HL-60 (cell line): Measurements from ENCODE around the gene CA6.
A peak's percentile ranks its signal among the peaks of the same experiment; 100 is the strongest.

Source experiments
- DNase-seq, 2 experiments: peaks; one replicate each; pipeline ENCODE4 v3.0.0-alpha.2; 2010 to 2020; ENCODE audit warnings: low read depth in 1 of 2, low spot score in 1 of 2
- H3K27ac ChIP-seq: fragments of 250-450 bp; sonication (Bioruptor Pico); replicated peaks from 2 replicates; pipeline ENCODE4 v1.5.1; 2020; ENCODE audit warnings: mild to moderate bottlenecking, moderate library complexity
- H3K27me3 ChIP-seq: fragments of 250-450 bp; sonication (Bioruptor Pico); 2 replicates; pipeline ENCODE4 v1.5.1; 2021; ENCODE audit warnings: mild to moderate bottlenecking, moderate library complexity; ENCODE audit not compliant: insufficient read depth, poor library complexity, severe bottlenecking
- H3K4me3 ChIP-seq: replicated peaks from 2 replicates; pipeline ENCODE4 v1.5.1; 2011; ENCODE audit warnings: mild to moderate bottlenecking, control low read depth, low read length; ENCODE audit not compliant: insufficient read depth
- GABPA ChIP-seq: IDR thresholded peaks from 2 replicates; pipeline ENCODE4 v1.6.1; 2012; ENCODE audit warnings: low read depth
- POLR2AphosphoS5 ChIP-seq: IDR thresholded peaks from 2 replicates; pipeline ENCODE4 v1.6.1; 2012; ENCODE audit warnings: low read depth
- REST ChIP-seq: IDR thresholded peaks from 2 replicates; pipeline ENCODE4 v1.6.1; 2012; ENCODE audit warnings: low read depth; ENCODE audit not compliant: insufficient replicate concordance
- SPI1 ChIP-seq: IDR thresholded peaks from 2 replicates; pipeline ENCODE4 v1.6.1; 2012; ENCODE audit warnings: low read depth, mild to moderate bottlenecking, borderline replicate concordance
- TF ChIP-seq, protein P1 (sequence below): IDR thresholded peaks from one replicate; pipeline ENCODE4 v1.5.1; 2011; ENCODE audit warnings: low read length, control low read depth, inconsistent platforms; ENCODE audit not compliant: insufficient read depth

CA6 gene

GRCh38 chr1:8980656-8981055, 35.0 kb downstream of the CA6 start:
- Histone ChIP-seq H3K27me3 (no peaks in the 10 kb centered on the region), H3K4me3 (no peak overlapping the region), H3K27ac (peak overlapping the region; percentile 69)
- TF ChIP-seq GABPA (no peak), SPI1 (no peak), POLR2AphosphoS5 (no peak), REST (no peak)
- TF ChIP-seq, protein P1, sequence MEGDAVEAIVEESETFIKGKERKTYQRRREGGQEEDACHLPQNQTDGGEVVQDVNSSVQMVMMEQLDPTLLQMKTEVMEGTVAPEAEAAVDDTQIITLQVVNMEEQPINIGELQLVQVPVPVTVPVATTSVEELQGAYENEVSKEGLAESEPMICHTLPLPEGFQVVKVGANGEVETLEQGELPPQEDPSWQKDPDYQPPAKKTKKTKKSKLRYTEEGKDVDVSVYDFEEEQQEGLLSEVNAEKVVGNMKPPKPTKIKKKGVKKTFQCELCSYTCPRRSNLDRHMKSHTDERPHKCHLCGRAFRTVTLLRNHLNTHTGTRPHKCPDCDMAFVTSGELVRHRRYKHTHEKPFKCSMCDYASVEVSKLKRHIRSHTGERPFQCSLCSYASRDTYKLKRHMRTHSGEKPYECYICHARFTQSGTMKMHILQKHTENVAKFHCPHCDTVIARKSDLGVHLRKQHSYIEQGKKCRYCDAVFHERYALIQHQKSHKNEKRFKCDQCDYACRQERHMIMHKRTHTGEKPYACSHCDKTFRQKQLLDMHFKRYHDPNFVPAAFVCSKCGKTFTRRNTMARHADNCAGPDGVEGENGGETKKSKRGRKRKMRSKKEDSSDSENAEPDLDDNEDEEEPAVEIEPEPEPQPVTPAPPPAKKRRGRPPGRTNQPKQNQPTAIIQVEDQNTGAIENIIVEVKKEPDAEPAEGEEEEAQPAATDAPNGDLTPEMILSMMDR: no peak
- DNase-seq: peak in 1 of 2 experiments; percentile 51

- Histone ChIP-seq H3K4me3 (no peak overlapping the region), H3K27ac (peak overlapping the region; percentile 69), H3K27me3 (no peaks in the 10 kb centered on the region)
- no peak for TF ChIP-seq GABPA
- no peak for TF ChIP-seq POLR2AphosphoS5
- TF ChIP-seq, protein P1: no peak
- TF ChIP-seq SPI1: no peak
- no peak for TF ChIP-seq REST
- no peak for DNase-seq
Observed at GRCh38 chr1:8981169-8981568, 35.5 kb downstream of the CA6 start.

DNA sequence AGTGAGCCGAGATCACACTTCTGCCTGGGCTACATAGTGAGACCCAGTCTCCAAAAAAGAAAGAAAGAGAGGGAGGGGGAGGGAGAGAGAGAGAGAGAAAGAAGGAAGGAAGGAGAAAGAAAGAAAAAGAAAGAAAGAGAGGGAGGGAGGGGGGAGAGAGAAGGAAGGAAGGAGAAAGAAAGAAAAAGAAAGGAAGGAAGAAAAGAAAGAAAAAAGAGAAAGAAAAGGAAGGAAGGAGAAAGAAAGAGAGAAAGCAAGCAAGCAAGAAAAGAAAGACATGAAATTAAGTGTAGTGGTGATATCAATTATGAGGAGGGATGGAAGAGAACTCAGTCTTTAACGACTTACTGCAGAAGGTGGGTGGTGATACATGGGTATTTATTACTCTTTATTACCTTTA, 38.5 kb downstream of the CA6 start:
- Histone ChIP-seq H3K27me3 (no peaks in the 10 kb centered on the region), H3K4me3 (no peak overlapping the region), H3K27ac (no peak overlapping the region)
- TF ChIP-seq, protein P1: no peak
- TF ChIP-seq REST: no peak
- no peak for TF ChIP-seq GABPA
- no peak for TF ChIP-seq SPI1
- no peak for DNase-seq
